Hepatocyte (in vitro differentiated cells): Measurements from ENCODE around the gene RIC8B. TPM values are rescaled to one million over a fixed set of nuclear protein-coding genes. Genes with fewer than 3 reads are reported as not detected.

Experiments used
- DNase-seq: peaks from one replicate; pipeline ENCODE4 v3.0.0-alpha.2; 2016; ENCODE audit warnings: low spot score
- H2AFZ ChIP-seq: fragments of 200-600 bp; sonication (generic); 2 replicates; pipeline ENCODE4 v1.6.0; 2016; ENCODE audit warnings: antibody characterized with exemption, mild to moderate bottlenecking
- H3K27ac ChIP-seq: fragments of 200-600 bp; sonication (generic); 2 replicates; pipeline ENCODE4 v1.5.1; 2016; ENCODE audit warnings: mild to moderate bottlenecking
- H3K27me3 ChIP-seq: fragments of 200-600 bp; sonication (generic); 2 replicates; pipeline ENCODE4 v1.6.1; 2016
- H3K36me3 ChIP-seq: fragments of 200-600 bp; sonication (generic); replicated peaks from 2 replicates; pipeline ENCODE4 v1.5.1; 2016; ENCODE audit warnings: low read depth; ENCODE audit not compliant: insufficient read depth
- H3K4me1 ChIP-seq: fragments of 200-600 bp; sonication (generic); 2 replicates; pipeline ENCODE4 v1.5.1; 2016; ENCODE audit warnings: mild to moderate bottlenecking, moderate library complexity; ENCODE audit not compliant: insufficient read depth
- H3K4me2 ChIP-seq: fragments of 200-600 bp; sonication (generic); 2 replicates; pipeline ENCODE4 v1.6.0; 2016
- H3K4me3 ChIP-seq: fragments of 200-600 bp; sonication (generic); 2 replicates; pipeline ENCODE4 v1.5.1; 2016; ENCODE audit warnings: mild to moderate bottlenecking
- H3K79me2 ChIP-seq: fragments of 200-600 bp; sonication (generic); 2 replicates; pipeline ENCODE4 v1.6.0; 2017; ENCODE audit warnings: mild to moderate bottlenecking
- H3K9me2 ChIP-seq: fragments of 200-600 bp; sonication (generic); replicated peaks from 2 replicates; pipeline ENCODE4 v1.6.0; 2017; ENCODE audit warnings: mild to moderate bottlenecking; ENCODE audit not compliant: insufficient read depth
- H3K9me3 ChIP-seq: fragments of 200-600 bp; sonication (generic); 2 replicates; pipeline ENCODE4 v1.5.1; 2016; ENCODE audit warnings: low read depth, mild to moderate bottlenecking
- H4K20me1 ChIP-seq: fragments of 200-600 bp; sonication (generic); 2 replicates; pipeline ENCODE4 v1.6.0; 2016; ENCODE audit warnings: mild to moderate bottlenecking; ENCODE audit not compliant: insufficient read depth, poor library complexity, severe bottlenecking
- CTCF ChIP-seq: fragments of 200-600 bp; sonication (generic); IDR thresholded peaks from 2 replicates; pipeline ENCODE4 v1.5.1; 2016; ENCODE audit warnings: antibody characterized with exemption, mild to moderate bottlenecking; ENCODE audit not compliant: poor library complexity
- EZH2 ChIP-seq: fragments of 200-600 bp; sonication (generic); IDR thresholded peaks from 2 replicates; pipeline ENCODE4 v1.6.1; 2016; ENCODE audit warnings: antibody characterized with exemption, mild to moderate bottlenecking, borderline replicate concordance
- EZH2phosphoT487 ChIP-seq: fragments of 200-600 bp; sonication (generic); IDR thresholded peaks from one replicate; pipeline ENCODE4 v1.6.1; 2018; ENCODE audit warnings: antibody characterized with exemption, mild to moderate bottlenecking, low read depth, moderate library complexity; ENCODE audit not compliant: unreplicated experiment, severe bottlenecking
- WGBS: methylation state at CpG from one replicate; pipeline ENCODE4 v1.1.6; 2016; ENCODE audit warnings: low lambda C conversion rate; ENCODE audit errors: missing lambda C conversion rate; 5-methylcytosine and 5-hydroxymethylcytosine counted together
- polyA plus RNA-seq: library from polyadenylated mRNA; unstranded; fragments of >200 nt; fragmentation: Nextera tagmentation; extraction: Ambion mirVana; gene quantifications from 2 replicates; pipeline ENCODE4 v1.2.1, GENCODE V29; 2016
- total RNA-seq: library from RNA; depleted of rRNA; stranded (reverse); fragments of >200 nt; gene quantifications from 2 replicates; pipeline ENCODE4 v1.2.3, GENCODE V29; 2014

The RIC8B gene
- total and polyA plus RNA-seq, 2 experiments from 2014 or later = 5.4 to 10.6 TPM

DNA sequence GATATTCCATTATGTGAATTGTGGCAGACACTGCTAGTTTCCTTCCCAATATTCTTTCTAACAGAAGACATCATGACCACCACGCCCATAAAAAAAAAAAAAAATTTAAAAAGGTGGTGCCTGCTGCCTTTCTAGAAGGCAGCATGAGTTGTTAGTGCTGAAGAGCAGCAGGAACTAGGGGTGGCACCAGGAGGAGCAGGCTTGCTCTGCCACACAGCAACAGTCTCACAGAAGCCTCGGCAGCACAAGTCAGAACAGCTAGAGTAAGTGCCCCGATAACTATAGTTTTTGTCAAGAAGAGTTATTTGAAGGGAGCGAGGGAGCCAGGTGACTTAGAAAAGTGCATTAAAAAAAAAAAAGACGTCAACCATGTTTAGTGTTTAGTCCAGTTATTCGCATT lies 114.8 kb downstream of the RIC8B start:
- H3K27ac ChIP-seq = no peak overlapping the region
- no peak overlapping the region for H3K4me2 ChIP-seq
- 94% methylated on average over 6 of the region's 6 CpGs for WGBS
- TF ChIP-seq EZH2 (no peak), CTCF (no peak), EZH2phosphoT487 (no peak)
- H3K36me3 ChIP-seq = no peaks in the 10 kb centered on the region
- H4K20me1 ChIP-seq = no peaks in the 10 kb centered on the region
- H3K27me3 ChIP-seq = no peaks in the 10 kb centered on the region
- peaks cover 8% of the 10 kb centered on the region for H3K4me1 ChIP-seq
- H3K9me3 ChIP-seq = no peaks in the 10 kb centered on the region
- no peaks in the 10 kb centered on the region for H3K9me2 ChIP-seq
- H3K79me2 ChIP-seq = no peaks in the 10 kb centered on the region
- no peak for DNase-seq
- no peak overlapping the region for H2AFZ ChIP-seq
- no peak overlapping the region for H3K4me3 ChIP-seq

GRCh38 chr12:106889950-106890626 lies 115.6 kb downstream of the RIC8B start:
- Histone ChIP-seq H3K9me2 (no peaks in the 10 kb centered on the region), H4K20me1 (no peaks in the 10 kb centered on the region), H3K27ac (no peak overlapping the region), H3K4me1 (peaks cover 11% of the 10 kb centered on the region), H3K4me3 (no peak overlapping the region), H3K9me3 (no peaks in the 10 kb centered on the region), H2AFZ (no peak overlapping the region), H3K36me3 (no peaks in the 10 kb centered on the region), H3K79me2 (no peaks in the 10 kb centered on the region), H3K27me3 (no peaks in the 10 kb centered on the region), H3K4me2 (no peak overlapping the region)
- 91% methylated on average over 4 of the region's 4 CpGs for WGBS
- TF ChIP-seq CTCF = no peak
- TF ChIP-seq EZH2phosphoT487 = no peak
- TF ChIP-seq EZH2 = no peak
- no peak for DNase-seq

DNA sequence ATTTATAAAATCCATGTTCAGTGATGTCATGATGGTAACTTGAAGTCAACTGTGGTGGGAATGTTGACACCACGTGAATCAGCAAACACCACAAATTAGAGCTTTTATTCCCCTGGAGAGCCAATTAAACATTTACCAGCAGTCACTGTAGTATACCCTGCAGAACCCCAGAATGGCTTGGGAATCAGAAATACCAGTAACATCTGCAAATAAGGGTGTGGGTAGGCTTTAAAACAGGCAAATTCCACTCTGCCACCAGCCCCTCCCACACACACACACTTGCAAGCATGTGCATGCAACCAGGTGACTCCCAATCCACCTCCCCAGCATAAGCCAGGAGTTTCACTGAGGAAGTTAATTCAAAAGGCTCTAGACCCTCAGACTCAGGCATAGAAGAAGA lies 117.6 kb downstream of the RIC8B start:
- DNase-seq = peak; percentile 70
- Histone ChIP-seq H3K9me3 (no peaks in the 10 kb centered on the region), H3K9me2 (no peaks in the 10 kb centered on the region), H3K27ac (peak overlapping the region; percentile 94), H4K20me1 (no peaks in the 10 kb centered on the region), H3K36me3 (no peaks in the 10 kb centered on the region), H2AFZ (no peak overlapping the region), H3K4me2 (no peak overlapping the region), H3K4me3 (no peak overlapping the region), H3K4me1 (peaks cover 12% of the 10 kb centered on the region), H3K27me3 (no peaks in the 10 kb centered on the region), H3K79me2 (no peaks in the 10 kb centered on the region)
- WGBS = 60% methylated on average over 1 of the region's 1 CpG
- TF ChIP-seq EZH2phosphoT487 (no peak), EZH2 (no peak)

DNA sequence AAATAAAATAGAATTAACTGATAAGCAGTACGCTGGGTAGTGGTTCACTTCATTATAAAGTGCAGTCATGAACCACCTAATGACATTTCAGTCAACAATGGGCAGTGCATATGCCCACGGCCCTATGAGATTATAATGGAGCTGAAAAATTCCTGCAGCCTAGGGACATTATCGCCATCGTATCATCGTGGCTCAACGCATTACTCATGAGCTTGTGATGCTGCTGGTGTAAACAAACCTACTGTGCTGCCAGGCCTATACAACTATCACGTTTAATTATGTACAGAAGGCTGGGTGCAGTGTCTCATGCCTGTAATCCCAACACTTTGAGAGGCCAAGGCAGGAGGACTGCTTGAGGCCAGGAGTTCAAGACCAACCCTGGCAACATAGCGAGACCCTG lies 119.0 kb downstream of the RIC8B start:
- Histone ChIP-seq H3K79me2 (no peaks in the 10 kb centered on the region), H3K4me1 (peaks cover 12% of the 10 kb centered on the region), H3K9me2 (no peaks in the 10 kb centered on the region), H2AFZ (no peak overlapping the region), H3K27ac (peak overlapping the region; percentile 94), H3K36me3 (no peaks in the 10 kb centered on the region), H3K9me3 (no peaks in the 10 kb centered on the region), H4K20me1 (no peaks in the 10 kb centered on the region), H3K4me2 (no peak overlapping the region), H3K27me3 (no peaks in the 10 kb centered on the region), H3K4me3 (no peak overlapping the region)
- WGBS = 77% methylated on average over 8 of the region's 8 CpGs
- no peak for DNase-seq
- TF ChIP-seq EZH2phosphoT487 (no peak), CTCF (no peak), EZH2 (no peak)
